Fibroblast of peridontal ligament (primary cell): ENCODE measurements around the gene FOXN1.
A peak's percentile ranks its signal among the peaks of the same experiment; 100 is the strongest.

Experiments used
- DNase-seq: peaks from one replicate; pipeline ENCODE4 v3.0.0-alpha.2; 2010; ENCODE audit errors: extremely low read depth

Gene FOXN1

GRCh38 chr17:28547623-28548416 lies 41.7 kb downstream of the FOXN1 start:
- peak; percentile 60 for DNase-seq

DNA sequence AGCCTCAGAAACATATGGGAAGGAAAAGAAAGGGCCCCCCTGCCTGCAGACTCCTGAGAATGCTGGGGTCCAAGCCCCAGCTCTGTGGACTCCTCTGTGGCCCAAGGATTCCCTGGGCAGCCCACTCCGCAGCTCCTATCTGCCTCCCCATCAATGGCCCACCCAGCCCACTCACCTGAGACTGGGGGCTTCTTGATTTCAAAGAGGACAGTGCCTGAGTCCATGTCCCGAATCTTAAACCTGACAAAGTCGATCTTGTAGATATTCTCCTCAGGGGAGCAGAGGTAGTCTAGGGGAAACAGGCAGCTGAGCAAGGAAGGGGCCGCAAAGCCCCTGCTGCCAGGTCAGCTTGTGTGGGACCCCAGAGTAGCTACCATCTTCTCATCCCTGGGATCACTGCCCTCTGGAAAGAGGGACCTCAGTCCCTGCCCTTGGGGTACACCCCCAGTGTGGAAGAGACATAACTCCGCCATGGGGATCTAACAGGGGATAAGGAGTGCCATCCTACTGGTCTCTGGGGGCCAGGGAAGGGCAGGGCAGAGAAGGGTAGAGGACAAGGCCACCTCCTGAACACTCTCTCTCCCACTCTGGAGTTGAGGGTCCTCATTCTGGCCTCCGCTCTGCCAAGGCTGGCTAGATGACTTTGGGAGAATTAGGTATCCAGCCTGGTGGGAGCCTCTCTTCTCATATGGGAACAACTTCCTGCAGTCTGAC lies 42.4 kb downstream of the FOXN1 start:
- DNase-seq, result no peak

GRCh38 chr17:28549236-28550132 lies 43.3 kb downstream of the FOXN1 start:
- DNase-seq, result no peak

GRCh38 chr17:28550858-28551257 lies 44.7 kb downstream of the FOXN1 start:
- no peak for DNase-seq

GRCh38 chr17:28551421-28552175 lies 45.5 kb downstream of the FOXN1 start:
- DNase-seq, result peak; percentile 17

DNA sequence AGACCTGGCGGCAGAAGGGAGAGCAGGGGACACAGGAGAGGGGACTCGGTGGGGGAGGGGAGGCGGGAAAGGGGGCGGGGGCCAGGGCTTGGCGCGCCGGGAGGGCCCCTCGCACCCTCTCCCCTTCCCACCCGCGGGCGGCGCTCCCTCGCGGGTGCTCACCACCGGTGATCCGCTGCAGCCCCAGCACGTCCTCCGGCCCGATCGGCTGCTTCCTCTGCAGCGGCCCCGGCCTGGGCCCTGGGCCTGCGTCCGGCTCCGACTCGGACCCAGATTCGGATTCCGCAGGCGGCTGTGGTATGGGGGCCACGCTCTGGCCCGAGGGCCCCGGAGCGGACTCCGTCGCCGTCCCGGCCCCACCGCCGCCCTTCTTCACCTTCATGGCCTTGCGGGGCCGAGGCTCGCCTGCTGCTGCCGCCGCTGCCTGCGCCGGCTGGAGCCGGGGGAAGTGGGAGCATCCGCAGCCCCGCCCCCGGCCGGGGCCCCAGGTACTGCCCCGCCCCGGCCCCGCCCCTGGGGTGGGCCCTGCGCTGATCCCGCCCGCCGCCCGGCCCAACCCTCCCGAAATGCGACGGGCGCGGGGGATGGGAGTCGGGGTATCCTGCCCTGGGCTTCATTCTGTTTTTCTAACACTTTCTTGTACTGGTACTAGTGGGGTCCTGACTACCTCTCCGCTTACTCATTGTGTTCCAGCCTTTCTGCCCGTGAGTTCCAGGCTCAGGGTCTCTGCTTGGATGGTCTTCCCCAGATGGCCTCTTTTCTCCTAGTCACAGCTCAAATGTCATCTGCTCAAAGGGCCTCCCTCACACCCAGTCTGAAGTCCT lies 46.2 kb downstream of the FOXN1 start, which contains the start of gene UNC119:
TSS of gene UNC119 (minus strand) at position 449 of the 824 bp plus-strand sequence. CDS start at position 382, 67 bp downstream.
- DNase-seq, result peak; percentile 38

GRCh38 chr17:28553000-28553505 lies 46.9 kb downstream of the FOXN1 start:
- DNase-seq, result no peak

DNA sequence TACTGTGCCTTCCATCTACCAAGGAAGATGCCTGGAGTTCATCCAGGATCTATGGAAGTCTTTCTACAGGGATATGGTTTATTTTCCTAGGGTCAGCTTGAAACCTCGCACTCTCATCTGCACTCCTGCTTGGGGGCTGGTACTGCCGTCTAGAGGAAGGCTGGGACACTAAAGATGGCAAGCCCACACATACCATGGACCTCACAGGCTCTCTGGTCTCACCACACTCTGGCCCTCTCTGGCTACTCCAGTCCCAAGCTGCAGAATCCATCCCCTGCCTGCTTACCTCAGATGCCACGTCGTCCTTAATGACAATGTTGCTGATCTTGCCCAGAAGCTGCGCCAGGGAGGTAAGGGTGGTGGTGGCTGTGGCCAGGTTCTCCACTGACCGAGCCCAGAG lies 48.4 kb downstream of the FOXN1 start:
- peak; percentile 23 for DNase-seq

- DNase-seq, result no peak
Observed at GRCh38 chr17:28555022-28555421, 48.9 kb downstream of the FOXN1 start.

DNA sequence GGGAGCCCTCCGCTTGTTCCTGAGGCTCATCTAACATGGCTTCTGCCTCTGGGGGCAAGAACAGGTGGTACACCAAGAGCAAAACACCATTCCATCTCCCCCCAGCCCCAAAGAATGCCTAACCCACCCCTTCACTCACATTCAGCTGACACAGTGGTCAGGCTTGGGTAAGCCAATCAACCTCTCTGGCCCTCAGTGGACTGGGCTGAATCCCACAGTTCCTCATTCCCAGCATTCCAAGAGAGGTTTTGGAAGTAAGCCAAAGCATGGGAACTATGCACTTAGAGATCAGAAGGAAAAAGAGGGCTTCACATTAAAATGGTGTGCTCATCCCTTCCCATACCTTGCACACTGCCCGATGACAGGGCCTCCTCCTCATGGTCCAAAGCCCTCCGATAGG lies 57.3 kb downstream of the FOXN1 start:
- DNase-seq, result peak; percentile 34

- no peak for DNase-seq
Observed at GRCh38 chr17:28567604-28568003, 61.5 kb downstream of the FOXN1 start.

DNA sequence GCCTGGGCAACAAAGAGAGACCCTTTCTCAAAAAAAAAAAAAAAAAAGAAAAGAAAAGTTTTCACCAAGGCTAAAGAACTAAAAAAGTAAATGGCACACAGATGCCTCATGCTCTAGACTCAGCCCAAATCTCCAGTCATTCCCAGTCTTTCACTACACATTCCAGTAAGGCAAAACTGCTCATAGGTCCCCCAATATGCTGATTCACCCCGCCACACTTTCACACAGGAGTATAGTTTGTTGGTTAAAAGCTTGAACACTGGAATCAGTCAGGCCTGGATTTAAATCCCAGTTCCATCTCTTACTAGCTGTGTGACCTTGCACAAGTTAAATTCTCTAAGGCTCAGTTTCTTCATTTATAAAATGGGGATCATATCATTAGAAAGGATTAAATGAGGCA lies 63.3 kb downstream of the FOXN1 start:
- DNase-seq, result no peak

DNA sequence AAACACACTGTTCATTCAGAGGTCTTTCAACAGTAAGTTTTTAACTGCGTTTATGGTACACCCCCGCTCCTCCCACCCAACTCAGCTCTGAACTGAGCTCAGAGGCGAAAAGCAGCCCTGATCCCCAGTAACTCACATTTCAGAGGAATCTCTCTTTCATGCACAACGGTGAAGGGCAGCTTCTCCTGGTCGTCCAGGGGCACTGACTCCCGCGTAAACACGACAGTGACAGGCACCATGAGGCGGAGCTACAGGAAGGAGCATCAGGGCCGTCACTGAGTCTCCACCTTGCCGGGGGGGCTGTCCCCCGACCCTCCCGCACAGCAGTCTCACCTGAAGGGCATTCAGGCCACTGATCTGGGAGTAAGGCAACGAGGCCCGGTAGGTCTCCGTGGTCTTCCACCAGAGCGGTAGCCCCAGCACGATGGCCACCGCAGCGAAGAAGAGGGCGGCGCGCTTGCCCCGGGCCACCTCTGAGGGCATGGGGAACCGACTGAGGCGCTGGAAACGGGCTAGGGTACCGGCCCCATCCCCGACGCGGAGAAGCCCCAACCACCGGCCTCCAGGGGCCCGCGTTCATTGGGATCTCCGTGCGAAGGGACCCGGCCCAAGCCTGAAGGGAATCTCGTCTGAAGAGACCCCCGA lies 64.7 kb downstream of the FOXN1 start:
- no peak for DNase-seq

DNA sequence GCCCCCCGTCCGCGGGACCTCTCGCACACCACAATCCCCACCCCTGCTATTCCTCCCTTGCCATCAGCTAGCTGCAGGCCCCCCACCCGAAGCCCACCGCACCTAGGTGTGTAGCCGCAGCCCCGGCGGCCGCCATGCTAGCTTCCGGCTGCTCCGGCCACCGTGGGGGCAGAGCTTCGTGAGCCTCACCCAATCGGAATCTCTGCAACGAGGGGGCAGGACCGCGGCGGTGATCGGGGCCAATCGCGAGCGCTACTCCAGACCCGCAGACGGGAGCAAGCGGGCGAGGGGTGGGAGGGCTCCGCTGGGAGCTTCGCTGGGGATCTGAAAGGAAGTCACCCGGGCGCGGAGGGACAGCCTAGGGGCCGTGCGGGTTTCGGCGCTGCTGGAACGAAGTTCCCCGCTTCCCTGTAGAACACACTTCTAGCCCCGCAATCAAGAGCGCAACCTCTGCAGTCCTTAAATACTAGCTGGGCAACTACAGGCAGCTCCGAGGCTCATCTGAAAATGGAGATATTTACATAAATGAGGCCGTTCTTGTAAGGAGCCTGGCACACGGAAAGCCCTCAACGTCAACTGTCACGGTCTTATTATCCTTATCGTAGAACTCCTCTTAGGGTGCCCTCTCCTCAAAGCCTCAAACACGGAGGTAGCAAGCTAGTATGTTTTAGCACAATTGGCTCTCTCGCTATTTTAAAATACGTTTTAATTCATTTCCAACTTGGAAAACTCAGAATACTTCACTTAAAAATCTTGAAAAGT lies 65.4 kb downstream of the FOXN1 start, which contains the start of gene PIGS:
TSS of gene PIGS (minus strand) at position 164 of the 762 bp plus-strand sequence. CDS start at position 136, 28 bp downstream.
- DNase-seq, result peak; percentile 78

GRCh38 chr17:28572259-28573039 lies 66.3 kb downstream of the FOXN1 start:
- no peak for DNase-seq

DNA sequence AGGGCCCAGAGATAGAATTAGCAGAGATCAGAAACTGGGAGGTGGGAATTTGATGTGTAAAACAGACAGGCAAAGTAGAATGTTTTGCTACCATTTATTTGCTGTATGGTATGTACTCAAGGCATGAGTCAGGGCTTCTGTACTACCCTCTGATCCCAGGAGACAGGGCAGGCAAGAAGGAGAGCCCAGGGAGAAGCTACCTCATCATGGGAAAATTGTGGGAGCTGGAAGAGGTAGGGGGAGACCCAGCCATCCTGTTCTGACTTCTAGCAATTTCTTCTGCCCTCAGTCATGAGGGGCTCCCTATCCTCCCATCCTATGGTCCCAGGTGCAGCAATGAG lies 66.9 kb downstream of the FOXN1 start:
- no peak for DNase-seq

DNA sequence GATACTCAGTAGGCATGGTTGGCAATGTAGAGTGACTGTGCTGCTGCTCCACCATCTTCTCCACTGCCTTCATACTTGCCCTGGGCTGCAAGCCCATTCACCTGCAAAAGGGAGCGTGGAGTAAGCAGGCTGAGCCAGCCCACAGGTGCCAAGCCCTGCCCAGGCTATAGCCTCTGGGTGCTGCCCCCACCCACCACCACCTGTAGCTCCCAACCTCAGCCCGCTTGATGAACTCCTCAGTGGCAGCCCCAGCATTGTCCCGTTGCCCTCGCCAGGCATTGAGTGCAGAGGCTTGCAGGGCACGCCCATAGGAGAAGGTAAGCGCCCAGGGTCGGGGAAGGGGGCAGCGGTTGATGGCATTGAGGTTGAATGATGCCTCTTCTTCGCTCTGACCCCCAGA lies 67.4 kb downstream of the FOXN1 start:
- DNase-seq, result no peak

- no peak for DNase-seq
Observed at GRCh38 chr17:28573966-28574480, 67.9 kb downstream of the FOXN1 start.
